Karpas-422 (cell line): ENCODE measurements around the gene CORIN. TPM values are rescaled to one million over a fixed set of nuclear protein-coding genes. Genes with fewer than 3 reads are reported as not detected.

Experiments used
- DNase-seq: peaks from one replicate; pipeline ENCODE4 v3.0.0-alpha.2; 2015
- H2AFZ ChIP-seq: fragments of 200-600 bp; sonication (generic); 2 replicates; pipeline ENCODE4 v1.6.1; 2014; ENCODE audit warnings: antibody characterized with exemption, low read length, mixed read lengths
- H3K27ac ChIP-seq: fragments of 200-600 bp; sonication (generic); 2 replicates; pipeline ENCODE4 v1.5.1; 2014; ENCODE audit warnings: mild to moderate bottlenecking, low read length, moderate library complexity
- H3K27me3 ChIP-seq: fragments of 200-600 bp; sonication (generic); 2 replicates; pipeline ENCODE4 v1.6.1; 2014; ENCODE audit warnings: low read length, mixed read lengths
- H3K36me3 ChIP-seq: fragments of 200-600 bp; sonication (generic); 2 replicates; pipeline ENCODE4 v1.6.1; 2014; ENCODE audit warnings: low read length, mixed read lengths; ENCODE audit not compliant: insufficient read depth
- H3K4me1 ChIP-seq: fragments of 200-600 bp; sonication (generic); 2 replicates; pipeline ENCODE4 v1.6.1; 2014; ENCODE audit warnings: mild to moderate bottlenecking, low read length, mixed read lengths
- H3K4me2 ChIP-seq: fragments of 200-600 bp; sonication (generic); 2 replicates; pipeline ENCODE4 v1.6.1; 2014; ENCODE audit warnings: low read length, low read depth, mild to moderate bottlenecking; ENCODE audit not compliant: poor library complexity, severe bottlenecking
- H3K4me3 ChIP-seq: fragments of 200-600 bp; sonication (generic); 2 replicates; pipeline ENCODE4 v1.5.1; 2014; ENCODE audit warnings: mild to moderate bottlenecking, antibody characterized with exemption, low read length, mixed read lengths
- H3K79me2 ChIP-seq: fragments of 200-600 bp; sonication (generic); 2 replicates; pipeline ENCODE4 v1.6.1; 2014; ENCODE audit warnings: mild to moderate bottlenecking, low read length, mixed read lengths
- H3K9ac ChIP-seq: fragments of 200-600 bp; sonication (generic); 2 replicates; pipeline ENCODE4 v1.6.0; 2014; ENCODE audit warnings: low read length
- H3K9me2 ChIP-seq: fragments of 200-600 bp; sonication (generic), shearing (Covaris generic); replicated peaks from 2 replicates; pipeline ENCODE4 v1.6.0; 2014; ENCODE audit warnings: mild to moderate bottlenecking, low read length, moderate library complexity; ENCODE audit not compliant: insufficient read depth
- H3K9me3 ChIP-seq: fragments of 300-700, 200-600 bp; sonication (generic); 2 replicates; pipeline ENCODE4 v1.6.1; 2014; ENCODE audit warnings: low read length, mixed read lengths
- H4K20me1 ChIP-seq: fragments of 200-600 bp; sonication (generic); 2 replicates; pipeline ENCODE4 v1.6.1; 2014; ENCODE audit warnings: mild to moderate bottlenecking, antibody characterized with exemption, low read length, low read depth; ENCODE audit not compliant: insufficient read depth
- total RNA-seq: library from RNA; depleted of rRNA; stranded (reverse); fragments of >200 nt; shearing (Covaris generic); gene quantifications from 2 replicates; pipeline ENCODE4 v1.2.3, GENCODE V29; 2014; ENCODE audit warnings: low replicate concordance

The CORIN gene
- total RNA-seq, 1 experiment from 2014 or later = 2.8 TPM

DNA sequence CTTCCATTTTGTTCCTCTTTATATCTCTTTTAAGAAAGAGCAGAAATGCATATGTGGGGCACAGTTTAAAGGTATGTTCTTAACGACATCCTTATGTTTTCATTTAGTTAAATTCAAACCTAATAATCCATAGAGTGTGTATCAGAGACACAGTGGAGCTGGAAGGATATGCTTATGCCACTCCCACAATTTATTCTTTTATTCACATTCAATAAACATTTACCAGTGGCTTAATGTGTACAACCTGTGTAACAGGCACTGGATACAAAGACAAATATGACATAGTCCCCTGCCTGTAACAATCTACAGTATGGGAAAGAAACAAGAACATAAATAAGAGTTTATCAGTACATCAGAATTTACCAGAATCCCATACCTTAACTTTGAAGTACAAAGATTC, 22.4 kb upstream of the CORIN start:
- H3K9me2 ChIP-seq = no peaks in the 10 kb centered on the region
- H3K27ac ChIP-seq = no peak overlapping the region
- H3K9me3 ChIP-seq = no peaks in the 10 kb centered on the region
- no peak overlapping the region for H2AFZ ChIP-seq
- no peak overlapping the region for H3K9ac ChIP-seq
- H3K79me2 ChIP-seq = peaks cover 71% of the 10 kb centered on the region
- peaks cover 55% of the 10 kb centered on the region for H3K36me3 ChIP-seq
- H3K4me3 ChIP-seq = no peak overlapping the region
- no peak for DNase-seq
- H3K27me3 ChIP-seq = no peaks in the 10 kb centered on the region
- peaks cover 24% of the 10 kb centered on the region for H3K4me1 ChIP-seq
- H3K4me2 ChIP-seq = no peak overlapping the region
- H4K20me1 ChIP-seq = no peaks in the 10 kb centered on the region

DNA sequence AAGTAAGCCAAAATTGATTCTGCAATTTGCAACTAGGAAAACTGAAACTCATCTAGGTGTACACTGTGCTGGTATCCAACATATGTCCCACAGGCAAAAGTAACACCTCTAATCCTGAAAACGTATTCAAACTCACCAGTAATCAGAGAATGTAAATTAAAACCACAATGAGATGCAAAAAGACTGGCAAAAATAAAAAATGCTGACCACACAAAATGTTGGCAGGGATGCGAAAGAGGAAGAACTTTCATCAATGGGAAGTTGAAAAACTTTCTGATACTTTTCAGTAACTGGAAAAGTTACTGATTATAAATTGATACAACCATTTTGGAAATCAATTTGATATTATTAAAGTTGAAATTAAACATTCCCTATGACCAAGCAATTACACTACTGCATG, 20.1 kb upstream of the CORIN start:
- no peaks in the 10 kb centered on the region for H3K9me3 ChIP-seq
- peak overlapping the region; percentile 45; the same call in 1 of the 2 replicates for H3K27ac ChIP-seq
- H3K4me2 ChIP-seq = peak overlapping the region; percentile 16
- no peaks in the 10 kb centered on the region for H3K9me2 ChIP-seq
- H2AFZ ChIP-seq = no peak overlapping the region
- H3K79me2 ChIP-seq = peaks cover 59% of the 10 kb centered on the region
- H3K4me1 ChIP-seq = peaks cover 32% of the 10 kb centered on the region
- no peaks in the 10 kb centered on the region for H4K20me1 ChIP-seq
- no peak for DNase-seq
- H3K27me3 ChIP-seq = no peaks in the 10 kb centered on the region
- no peak overlapping the region for H3K9ac ChIP-seq
- H3K36me3 ChIP-seq = peaks cover 71% of the 10 kb centered on the region
- no peak overlapping the region; the same call in 1 of the 2 replicates for H3K4me3 ChIP-seq

DNA sequence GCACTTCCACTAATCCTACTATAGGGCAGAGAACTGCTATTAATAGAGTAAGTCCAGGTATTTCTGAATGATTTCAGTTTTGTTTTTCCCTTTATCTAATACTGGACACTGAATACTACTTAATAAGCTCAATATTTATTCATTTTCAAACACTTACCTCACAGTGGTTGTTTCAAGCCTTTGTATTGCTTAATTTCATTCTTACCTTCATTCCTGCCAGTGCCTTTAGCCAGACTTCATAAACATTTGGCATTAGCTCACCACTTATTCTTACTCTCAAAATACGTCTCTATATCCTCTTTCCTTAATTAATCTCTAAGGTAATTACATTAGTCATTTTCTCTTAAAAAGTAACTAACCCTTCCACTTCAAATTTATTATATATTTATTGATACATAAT, 18.8 kb upstream of the CORIN start:
- no peaks in the 10 kb centered on the region for H4K20me1 ChIP-seq
- no peaks in the 10 kb centered on the region for H3K27me3 ChIP-seq
- H2AFZ ChIP-seq = no peak overlapping the region
- DNase-seq = no peak
- no peak overlapping the region for H3K4me2 ChIP-seq
- H3K27ac ChIP-seq = no peak overlapping the region
- peaks cover 54% of the 10 kb centered on the region for H3K79me2 ChIP-seq
- no peak overlapping the region for H3K4me3 ChIP-seq
- H3K9me3 ChIP-seq = no peaks in the 10 kb centered on the region
- H3K9ac ChIP-seq = no peak overlapping the region
- H3K9me2 ChIP-seq = no peaks in the 10 kb centered on the region
- peaks cover 41% of the 10 kb centered on the region for H3K4me1 ChIP-seq
- H3K36me3 ChIP-seq = peaks cover 70% of the 10 kb centered on the region

DNA sequence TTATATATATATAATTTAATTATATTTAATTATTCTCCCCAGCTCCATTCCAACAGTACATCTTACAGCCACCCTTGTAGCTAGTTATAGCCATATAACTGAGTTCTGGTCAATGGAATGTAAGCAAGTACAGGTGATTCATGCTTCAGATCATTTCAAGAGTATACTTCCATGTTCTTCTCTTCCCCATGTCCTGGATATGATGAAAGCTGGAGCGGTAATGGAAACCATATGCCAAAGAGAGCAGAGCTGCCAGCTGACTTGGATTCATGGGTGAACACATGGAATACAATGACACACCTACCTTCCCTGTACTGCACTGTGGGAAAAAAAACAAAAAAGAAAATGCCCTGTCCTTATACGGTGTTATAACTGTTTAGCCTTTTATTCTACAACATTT, 17.5 kb upstream of the CORIN start:
- Histone ChIP-seq H3K4me1 (peaks cover 40% of the 10 kb centered on the region), H3K4me3 (no peak overlapping the region), H2AFZ (no peak overlapping the region), H3K36me3 (peaks cover 72% of the 10 kb centered on the region), H3K27me3 (no peaks in the 10 kb centered on the region), H3K4me2 (no peak overlapping the region), H3K27ac (no peak overlapping the region), H4K20me1 (no peaks in the 10 kb centered on the region), H3K79me2 (peaks cover 52% of the 10 kb centered on the region), H3K9me2 (no peaks in the 10 kb centered on the region), H3K9me3 (no peaks in the 10 kb centered on the region), H3K9ac (no peak overlapping the region)
- DNase-seq = no peak

DNA sequence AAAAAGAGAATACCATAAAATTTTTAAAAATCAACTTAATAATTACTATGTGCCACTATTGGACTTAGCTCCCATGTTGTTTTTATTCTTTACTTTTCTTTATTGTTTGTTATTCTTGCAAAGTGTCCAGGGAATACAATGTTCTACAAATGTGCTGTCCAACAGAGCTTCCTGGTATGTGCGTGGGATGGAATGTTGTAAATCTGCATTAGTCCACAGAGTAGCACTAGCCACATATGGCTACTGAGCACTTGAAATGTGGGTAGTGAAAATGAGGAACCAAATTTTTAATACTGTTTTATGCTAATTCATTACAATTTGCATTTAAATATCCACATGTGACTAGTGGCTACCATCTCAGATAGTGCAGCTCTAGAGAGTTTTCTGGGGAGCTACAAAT, 14.3 kb upstream of the CORIN start:
- no peak overlapping the region for H3K4me3 ChIP-seq
- H4K20me1 ChIP-seq = no peaks in the 10 kb centered on the region
- peaks cover 89% of the 10 kb centered on the region for H3K36me3 ChIP-seq
- H3K79me2 ChIP-seq = peaks cover 36% of the 10 kb centered on the region
- no peaks in the 10 kb centered on the region for H3K27me3 ChIP-seq
- peaks cover 17% of the 10 kb centered on the region for H3K4me1 ChIP-seq
- peak; percentile 46 for DNase-seq
- H2AFZ ChIP-seq = no peak overlapping the region
- H3K9me3 ChIP-seq = no peaks in the 10 kb centered on the region; the same call in 1 of the 2 replicates
- no peak overlapping the region for H3K9ac ChIP-seq
- H3K9me2 ChIP-seq = no peaks in the 10 kb centered on the region
- H3K27ac ChIP-seq = no peak overlapping the region
- H3K4me2 ChIP-seq = no peak overlapping the region

DNA sequence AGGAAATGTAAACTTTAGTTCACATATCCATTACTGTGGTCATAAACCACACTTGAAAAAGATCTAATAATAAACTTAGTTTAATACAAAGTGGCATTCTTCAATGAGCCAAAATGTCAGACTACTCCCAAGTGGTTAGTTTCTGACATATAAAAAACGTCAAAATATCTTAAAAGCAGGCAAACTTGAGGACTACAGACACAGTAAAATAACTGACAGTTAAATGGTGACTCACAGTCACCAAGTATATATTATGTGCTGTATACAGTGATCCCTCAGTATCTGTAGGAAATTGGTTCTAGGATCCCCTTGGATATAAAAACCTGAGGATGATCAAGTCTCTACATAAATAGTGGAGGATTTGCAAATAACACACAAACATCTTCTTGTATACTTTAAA, 11.6 kb upstream of the CORIN start:
- DNase-seq = no peak
- no peak overlapping the region for H3K9ac ChIP-seq
- H3K9me3 ChIP-seq = no peaks in the 10 kb centered on the region; the same call in 1 of the 2 replicates
- H3K4me2 ChIP-seq = no peak overlapping the region
- no peaks in the 10 kb centered on the region for H4K20me1 ChIP-seq
- H3K4me3 ChIP-seq = no peak overlapping the region
- H2AFZ ChIP-seq = no peak overlapping the region
- H3K36me3 ChIP-seq = peaks cover 69% of the 10 kb centered on the region
- no peaks in the 10 kb centered on the region for H3K9me2 ChIP-seq
- no peak overlapping the region for H3K27ac ChIP-seq
- no peaks in the 10 kb centered on the region for H3K27me3 ChIP-seq
- peaks cover 25% of the 10 kb centered on the region for H3K79me2 ChIP-seq
- H3K4me1 ChIP-seq = peaks cover 17% of the 10 kb centered on the region

DNA sequence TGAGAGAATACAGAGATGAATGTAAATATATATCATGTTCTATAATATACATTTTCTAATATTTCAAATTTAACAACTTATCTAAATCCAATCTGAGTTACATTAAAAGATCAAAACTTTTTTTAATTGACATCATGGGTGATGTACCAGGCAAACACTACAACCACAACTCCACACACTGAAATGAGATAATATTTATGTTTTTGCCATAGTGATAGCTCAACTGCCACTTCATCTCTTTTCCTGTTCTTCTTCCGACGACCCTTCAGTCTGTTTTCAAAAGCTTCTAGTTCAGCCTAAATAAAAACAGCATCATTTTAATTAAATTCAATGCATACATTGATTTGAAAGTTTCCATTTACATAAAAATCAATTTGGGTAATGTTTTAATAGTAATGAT, 10.2 kb upstream of the CORIN start:
- no peaks in the 10 kb centered on the region for H3K27me3 ChIP-seq
- no peaks in the 10 kb centered on the region for H4K20me1 ChIP-seq
- H3K36me3 ChIP-seq = peaks cover 69% of the 10 kb centered on the region
- peaks cover 21% of the 10 kb centered on the region for H3K79me2 ChIP-seq
- no peak overlapping the region for H2AFZ ChIP-seq
- DNase-seq = no peak
- H3K9me3 ChIP-seq = no peaks in the 10 kb centered on the region; the same call in 1 of the 2 replicates
- no peaks in the 10 kb centered on the region for H3K9me2 ChIP-seq
- H3K27ac ChIP-seq = no peak overlapping the region
- no peak overlapping the region for H3K4me2 ChIP-seq
- no peak overlapping the region for H3K9ac ChIP-seq
- H3K4me3 ChIP-seq = no peak overlapping the region
- peaks cover 10% of the 10 kb centered on the region for H3K4me1 ChIP-seq

DNA sequence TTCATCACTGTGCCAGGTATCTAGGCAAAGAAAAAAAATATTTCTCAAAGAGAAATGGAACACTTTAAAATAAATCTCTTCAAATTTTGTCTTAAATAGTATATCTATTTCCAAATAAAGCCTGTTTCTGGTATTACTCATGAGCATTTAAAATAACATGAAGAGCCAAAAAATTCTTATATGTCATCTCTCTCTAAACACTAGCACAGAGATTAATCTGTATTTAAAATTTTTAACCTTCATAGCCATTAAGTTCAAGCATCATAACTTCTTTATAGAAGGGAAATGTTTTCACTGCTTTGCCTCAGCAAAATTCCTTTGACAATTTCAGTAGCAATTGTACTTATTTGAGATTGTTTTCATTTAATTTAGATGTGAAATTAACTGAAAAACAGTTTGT, 5.1 kb upstream of the CORIN start:
- H3K4me1 ChIP-seq = peaks cover 39% of the 10 kb centered on the region
- no peaks in the 10 kb centered on the region for H3K9me2 ChIP-seq
- peaks cover 3% of the 10 kb centered on the region; the same call in 1 of the 2 replicates for H3K79me2 ChIP-seq
- no peaks in the 10 kb centered on the region for H4K20me1 ChIP-seq
- no peak overlapping the region for H2AFZ ChIP-seq
- no peaks in the 10 kb centered on the region; the same call in 1 of the 2 replicates for H3K9me3 ChIP-seq
- no peak overlapping the region for H3K4me2 ChIP-seq
- DNase-seq = no peak
- no peak overlapping the region for H3K9ac ChIP-seq
- H3K27ac ChIP-seq = no peak overlapping the region
- H3K4me3 ChIP-seq = no peak overlapping the region
- H3K27me3 ChIP-seq = no peaks in the 10 kb centered on the region
- H3K36me3 ChIP-seq = peaks cover 46% of the 10 kb centered on the region

DNA sequence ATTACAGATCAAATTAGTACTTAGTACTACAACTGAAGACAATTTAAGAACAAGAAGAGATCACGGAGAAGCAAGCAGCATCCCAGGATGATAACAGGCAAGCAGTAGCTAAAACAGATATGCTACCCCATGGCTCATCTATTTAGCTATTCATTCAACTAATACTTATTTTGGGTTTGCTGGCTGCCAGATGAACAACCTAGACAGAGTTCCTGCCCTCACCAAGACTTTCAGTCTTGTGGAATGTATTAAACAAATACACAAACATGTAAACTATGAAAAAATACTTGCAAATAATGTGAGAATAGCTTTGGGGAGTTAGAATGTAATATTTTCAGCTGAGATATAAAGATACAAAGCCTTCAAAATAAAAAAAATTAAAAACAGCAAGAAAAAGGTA, 2.4 kb upstream of the CORIN start:
- Histone ChIP-seq H3K4me1 (peaks cover 62% of the 10 kb centered on the region), H3K4me2 (peak overlapping the region; percentile 91), H3K27ac (peak overlapping the region; percentile 57), H3K9me2 (no peaks in the 10 kb centered on the region), H3K79me2 (no peaks in the 10 kb centered on the region), H3K9me3 (no peaks in the 10 kb centered on the region), H2AFZ (no peak overlapping the region), H3K4me3 (no peak overlapping the region), H3K9ac (no peak overlapping the region), H3K36me3 (peaks cover 37% of the 10 kb centered on the region), H3K27me3 (no peaks in the 10 kb centered on the region), H4K20me1 (no peaks in the 10 kb centered on the region)
- no peak for DNase-seq
